Activated CD8-positive, alpha-beta memory T cell treated with anti-CD3 and anti-CD28 coated beads for 48 hours (primary cell): ENCODE results near the gene LZTS2.
A peak's percentile ranks its signal among the peaks of the same experiment; 100 is the strongest.

Source experiments
- DNase-seq, 3 experiments: peaks; one replicate each; pipeline ENCODE4 v3.0.0-alpha.2; 2020; ENCODE audit warnings: low read depth in 2 of 3, low spot score in 2 of 3

The LZTS2 gene

DNA sequence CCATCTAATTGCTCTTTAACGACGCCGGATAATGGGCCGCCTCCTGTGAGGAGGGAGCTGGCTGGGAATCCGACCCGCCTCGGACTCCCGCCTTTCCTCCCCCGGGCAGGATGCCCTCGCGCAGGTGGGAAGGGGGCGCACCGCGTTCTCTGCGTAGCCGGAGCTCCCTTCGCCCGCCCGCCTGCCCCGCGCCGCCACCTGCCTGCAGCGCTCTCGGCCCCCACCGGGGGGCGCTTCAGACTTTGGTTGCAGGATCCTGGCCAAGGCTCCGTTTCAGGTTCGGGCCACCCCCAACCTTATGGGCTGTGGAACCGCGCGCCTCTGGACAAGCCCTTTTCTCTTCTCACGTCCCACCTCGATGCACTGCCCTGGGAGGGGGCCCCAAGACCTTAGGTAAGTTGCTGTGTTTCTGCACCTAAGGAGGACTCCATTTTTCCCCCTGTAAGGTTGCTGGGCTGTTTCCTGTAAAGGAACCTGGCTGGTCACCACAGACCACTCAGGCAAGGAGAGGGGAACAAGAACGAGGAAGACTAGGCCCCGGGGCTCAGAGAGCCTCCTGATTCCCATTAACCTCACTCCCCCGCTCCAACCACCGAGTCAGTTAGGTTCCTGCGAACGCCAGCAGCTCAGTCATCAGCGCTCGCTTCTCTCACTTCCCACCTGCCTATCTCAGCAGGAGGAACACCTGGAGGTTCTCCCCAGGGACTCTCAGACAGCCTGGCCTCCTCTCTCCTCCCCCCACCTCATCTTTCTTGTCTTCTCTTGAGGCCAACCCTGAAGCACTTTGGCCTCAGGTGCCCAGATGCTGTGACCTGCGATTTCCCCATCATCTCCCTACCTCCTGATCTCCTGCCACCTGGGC lies 50.8 kb downstream of the LZTS2 start:
- DNase-seq, result peak; percentile 57 to 76 (median 75)

DNA sequence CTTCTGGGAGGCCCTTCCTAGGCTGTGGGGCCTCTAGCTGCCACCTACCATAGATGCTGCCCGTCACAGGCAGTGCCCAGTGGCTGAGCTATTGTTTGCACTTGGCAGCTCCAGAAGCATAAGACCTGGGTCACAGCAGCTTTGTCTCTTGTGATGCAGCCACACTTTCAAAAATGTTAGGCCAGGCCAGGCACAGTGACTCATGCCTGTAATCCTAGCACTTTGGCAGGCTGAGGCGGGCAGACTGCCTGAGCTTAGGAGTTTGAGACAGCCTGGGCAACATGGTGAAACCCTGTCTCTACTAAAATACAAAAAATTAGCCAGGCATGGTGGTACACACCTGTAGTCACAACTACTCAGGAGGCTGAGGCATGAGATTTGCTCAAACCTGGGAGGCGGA lies 52.7 kb downstream of the LZTS2 start:
- no peak for DNase-seq

DNA sequence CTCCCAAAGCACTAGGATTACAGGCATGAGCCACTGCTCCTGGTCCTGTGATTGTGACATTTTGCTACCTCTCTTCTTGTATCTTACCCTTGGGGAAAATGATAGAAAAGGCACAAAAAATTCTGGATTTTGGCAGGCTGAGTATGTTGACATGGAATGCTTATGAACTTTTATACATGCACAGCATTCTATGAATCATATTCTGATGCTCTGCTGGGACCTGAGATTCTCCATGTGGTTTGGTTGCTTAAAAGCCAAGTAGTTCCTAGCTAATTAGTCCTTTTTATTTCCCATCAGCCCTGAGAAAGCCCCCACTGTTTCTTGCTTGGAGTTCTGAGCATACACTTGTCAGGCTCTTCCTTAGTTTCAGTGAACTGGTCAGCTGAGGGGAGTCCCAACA lies 53.9 kb downstream of the LZTS2 start:
- DNase-seq, result no peak

DNA sequence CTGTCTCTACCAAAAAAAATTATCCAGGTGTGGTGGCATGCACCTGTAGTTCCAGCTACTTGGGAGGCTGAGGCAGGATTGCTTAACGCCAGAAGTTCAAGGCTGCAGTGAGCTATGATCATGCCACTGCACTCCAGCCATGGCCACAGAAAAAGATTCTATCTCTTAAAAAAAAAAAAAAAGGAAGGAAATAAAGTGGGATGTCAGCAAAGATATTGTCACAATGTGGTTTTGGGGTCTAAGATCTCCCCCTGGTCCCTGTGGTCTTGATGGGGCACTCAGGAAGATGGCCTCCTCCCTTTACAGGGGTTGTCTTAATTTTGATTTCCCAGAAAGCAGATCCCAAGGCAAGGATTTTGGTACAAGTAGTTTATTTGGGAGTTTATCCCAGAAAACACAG lies 54.7 kb downstream of the LZTS2 start:
- DNase-seq, result no peak

DNA sequence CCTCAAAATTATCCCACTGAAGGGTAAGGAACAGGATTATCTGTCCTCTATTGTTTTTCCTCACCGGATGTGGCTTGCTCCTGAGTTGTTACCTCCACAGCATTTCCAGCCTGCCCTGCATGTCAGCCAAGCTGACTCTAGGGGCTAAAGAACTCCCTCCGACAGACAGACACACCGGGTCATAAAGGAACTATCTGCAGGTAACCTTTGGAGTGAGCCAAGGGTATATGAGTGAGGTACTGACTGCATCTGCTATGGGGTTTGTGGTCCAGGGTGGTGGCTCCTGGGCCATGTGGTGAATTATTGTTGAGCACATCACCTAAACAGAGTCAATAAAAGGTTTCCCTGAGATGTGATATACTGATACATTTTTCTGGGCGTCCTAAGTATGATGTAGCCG lies 55.3 kb downstream of the LZTS2 start:
- no peak for DNase-seq

DNA sequence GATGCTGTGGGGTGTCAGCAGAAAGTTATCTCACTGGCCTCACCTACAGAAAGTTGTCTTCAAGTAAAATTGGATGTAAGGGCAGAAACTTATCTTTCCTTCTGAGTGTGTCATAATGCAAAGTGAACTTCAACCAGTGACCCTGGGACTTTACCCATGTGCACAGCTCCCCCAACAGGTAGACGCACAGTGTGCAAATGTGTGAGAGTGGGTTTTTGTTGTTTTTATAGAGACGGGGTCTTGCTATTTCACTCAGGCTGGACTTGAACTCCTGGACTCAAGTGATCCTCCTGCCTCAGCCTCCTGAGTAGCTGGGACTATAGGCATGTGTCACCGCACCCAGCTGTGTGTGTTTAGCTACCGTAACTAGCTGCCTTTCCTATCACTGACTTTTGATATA lies 55.8 kb downstream of the LZTS2 start:
- DNase-seq, result no peak

DNA sequence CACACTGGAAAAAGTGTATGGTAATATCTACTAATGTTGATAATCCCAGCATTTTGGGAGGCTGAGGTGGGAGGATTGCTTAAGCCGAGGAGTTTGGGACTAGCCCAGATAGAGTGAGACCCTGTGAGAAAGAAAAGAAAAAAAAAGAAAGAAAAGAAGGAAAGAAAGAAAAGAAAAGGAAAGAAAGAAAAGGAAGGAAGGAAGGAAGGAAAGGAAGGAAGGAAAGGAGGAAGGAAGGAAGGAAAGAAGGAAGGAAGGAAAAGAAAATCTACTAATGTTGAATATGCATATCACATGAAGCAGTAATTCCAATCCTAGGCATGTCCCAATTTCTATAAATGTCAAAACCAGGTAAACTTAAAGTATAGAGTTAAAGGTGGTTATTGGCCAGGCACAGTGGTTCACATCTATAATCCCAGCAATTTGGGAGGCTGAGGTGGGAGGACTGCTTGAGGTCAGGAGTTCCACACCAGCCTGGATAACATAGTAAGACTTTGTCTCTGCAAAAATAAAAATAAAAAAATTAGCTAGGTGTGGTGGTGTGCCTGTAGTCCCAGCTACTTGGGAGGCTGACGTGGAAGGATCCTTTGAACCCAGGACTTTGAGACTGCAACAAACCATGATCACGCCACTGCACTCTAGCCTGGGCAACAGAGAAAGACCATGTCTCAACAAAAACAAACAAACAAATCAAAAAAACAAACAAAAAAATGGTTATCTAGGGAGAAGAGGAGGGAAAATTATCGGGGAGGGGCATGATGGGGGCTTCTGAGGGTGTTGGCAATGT lies 57.0 kb downstream of the LZTS2 start:
- no peak for DNase-seq
